TTC549 (cell line): Measurements from ENCODE around the gene TBC1D9.

Experiments
- FAIRE-seq: peaks from 2 replicates; lab custom pipeline; 2012; peaks lifted over from hg19 to GRCh38; lab: Jason Lieb, UNC

TBC1D9 gene

DNA sequence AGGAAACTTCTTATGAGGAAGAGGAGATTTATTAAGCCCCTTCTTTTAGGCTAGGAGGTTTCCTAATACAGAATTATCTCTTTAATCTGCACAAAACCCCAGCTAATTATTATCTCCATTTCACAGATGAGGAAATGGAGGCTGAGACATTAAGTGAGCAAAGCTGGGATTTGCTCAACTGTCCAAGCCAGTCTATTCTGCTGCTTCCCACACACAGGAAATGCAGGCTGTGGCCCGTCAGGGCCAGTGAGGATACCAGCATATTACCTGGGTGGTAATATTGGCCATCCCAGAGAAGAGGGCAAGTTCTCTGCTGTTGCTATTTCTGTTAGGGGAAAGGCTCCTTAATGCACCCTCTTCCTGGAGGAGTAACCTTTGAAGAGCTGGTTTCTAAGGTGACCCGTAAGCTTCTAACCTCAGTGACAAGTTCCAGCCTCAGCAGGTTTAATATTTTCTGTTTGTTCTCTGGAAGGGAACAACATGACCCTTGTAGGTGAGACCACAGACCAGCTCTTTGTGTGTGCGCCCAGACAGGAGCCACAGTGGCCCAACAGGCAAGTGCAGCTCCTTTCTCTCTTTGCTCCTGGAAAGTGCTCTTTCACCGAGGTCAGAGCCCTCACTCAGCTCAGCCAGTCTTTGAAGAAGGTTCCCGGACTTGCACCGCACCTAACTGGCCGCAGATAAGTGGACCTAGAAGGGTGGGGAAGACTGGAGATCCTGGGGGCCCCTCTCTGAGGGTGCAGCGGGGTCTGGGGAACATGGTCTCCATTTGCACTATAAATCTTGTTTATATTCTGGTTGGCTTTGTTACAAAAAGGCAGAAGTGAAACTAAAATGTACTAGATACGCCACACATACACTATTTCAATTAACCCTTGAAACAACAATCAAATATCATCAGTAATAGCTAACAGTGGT, 35.5 kb downstream of the TBC1D9 start:
- no peak for FAIRE-seq

GRCh38 chr4:140719686-140720085, 36.5 kb downstream of the TBC1D9 start:
- FAIRE-seq: no peak

- FAIRE-seq: no peak
Measured at GRCh38 chr4:140719022-140719421, 37.2 kb downstream of the TBC1D9 start.

DNA sequence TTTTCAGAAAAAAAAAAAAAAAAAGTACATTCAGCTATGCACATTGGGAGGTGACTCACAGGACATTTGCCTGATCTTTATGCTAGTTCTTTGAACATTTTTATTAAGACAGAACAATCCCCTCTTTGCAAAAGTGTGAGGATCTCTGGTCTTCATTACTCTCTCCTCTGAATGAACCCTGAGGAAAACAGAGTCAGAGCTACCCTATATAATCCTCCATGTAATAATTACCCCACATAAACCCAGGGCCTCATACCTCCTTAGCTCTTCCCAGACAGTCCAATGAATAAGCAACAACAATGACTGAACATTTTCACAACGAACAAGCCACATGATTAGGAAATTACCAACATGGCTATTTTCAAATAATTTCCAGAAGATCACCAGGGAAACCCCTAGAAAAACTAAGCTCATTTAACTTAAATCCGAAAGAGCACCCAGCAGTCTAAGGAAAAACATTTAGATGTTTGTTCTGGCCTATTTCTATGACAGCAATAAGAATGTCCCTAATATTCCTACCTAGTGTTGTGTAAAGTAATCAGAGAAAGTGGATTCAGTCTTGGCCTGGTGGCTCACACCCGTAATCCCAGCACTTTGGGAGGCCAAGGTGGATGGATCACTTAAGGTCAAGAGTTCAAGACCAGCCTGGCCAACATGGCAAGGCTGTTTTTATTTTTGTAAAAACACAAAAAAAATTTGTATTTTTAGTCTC, 37.8 kb downstream of the TBC1D9 start:
- no peak for FAIRE-seq

GRCh38 chr4:140717313-140717712, 38.9 kb downstream of the TBC1D9 start:
- FAIRE-seq: no peak

DNA sequence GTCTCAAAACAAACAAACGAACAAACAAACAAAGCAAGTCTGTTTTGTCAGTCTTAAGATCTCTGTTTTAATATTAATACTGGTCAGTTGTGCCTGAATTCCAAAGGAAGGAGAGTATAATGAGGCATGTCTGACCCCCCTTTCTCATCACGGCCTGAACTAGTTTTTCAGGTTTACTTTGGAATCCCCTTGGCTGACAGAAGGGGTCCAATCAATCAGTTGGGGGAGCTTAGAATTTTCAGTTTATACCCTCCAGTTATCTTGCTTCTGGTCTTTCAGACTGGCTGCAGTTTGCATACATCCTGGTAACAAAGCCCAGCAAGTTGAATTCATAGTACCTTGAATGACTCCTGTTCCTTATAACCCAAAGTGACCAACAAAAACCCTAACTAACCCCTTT, 41.1 kb downstream of the TBC1D9 start:
- no peak for FAIRE-seq

DNA sequence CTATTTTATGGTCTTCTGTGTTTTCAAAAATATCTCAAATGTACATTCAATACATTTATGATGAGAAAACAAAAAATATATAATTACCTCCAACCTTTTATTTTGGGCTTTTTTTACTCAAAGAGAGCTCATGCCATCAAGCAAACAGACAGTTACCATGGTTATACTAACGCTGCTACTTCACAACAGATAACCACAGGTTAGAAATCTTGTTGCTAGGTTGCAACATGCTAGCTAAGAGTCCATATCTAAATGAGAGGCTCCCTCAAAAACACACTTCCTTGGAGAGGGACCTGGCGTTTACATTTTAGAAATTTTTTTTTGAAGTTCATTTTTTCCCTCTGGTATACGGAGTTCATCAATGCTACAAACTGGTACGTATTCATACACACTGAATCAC, 44.3 kb downstream of the TBC1D9 start:
- FAIRE-seq: no peak

DNA sequence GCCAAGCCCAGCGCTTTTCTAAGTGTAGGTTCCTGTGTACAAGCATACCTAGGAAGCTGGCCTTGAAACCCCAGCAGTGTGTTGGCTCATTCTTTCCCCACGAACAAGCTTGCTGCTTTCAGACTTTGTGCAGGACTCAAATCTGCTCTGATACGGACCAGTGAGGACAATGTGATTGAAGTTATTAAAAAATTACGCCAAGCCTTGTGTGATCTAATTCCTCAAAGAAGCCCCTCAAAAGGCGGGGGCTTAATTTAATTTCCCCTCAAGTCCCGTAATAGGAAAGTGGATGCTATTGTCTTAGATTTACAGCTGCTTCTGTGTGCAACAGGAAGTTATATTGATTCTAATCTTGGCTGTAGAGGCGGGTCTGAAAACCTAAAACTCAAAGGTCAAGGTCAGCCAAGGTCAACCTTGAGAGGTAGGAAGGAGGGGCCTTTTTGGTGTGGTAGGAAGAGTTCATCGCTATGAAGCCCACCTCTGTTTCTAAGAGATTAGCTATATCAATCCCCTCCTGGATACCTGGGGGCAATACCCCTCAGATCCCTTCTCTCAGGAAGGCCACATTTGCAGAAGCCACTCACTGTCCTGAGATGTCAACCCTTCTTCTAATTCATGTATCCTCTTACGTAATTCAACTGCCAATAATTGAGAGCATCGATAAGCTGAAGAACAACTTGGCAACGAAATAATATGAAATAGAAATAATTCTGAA, 45.1 kb downstream of the TBC1D9 start:
- FAIRE-seq: no peak

DNA sequence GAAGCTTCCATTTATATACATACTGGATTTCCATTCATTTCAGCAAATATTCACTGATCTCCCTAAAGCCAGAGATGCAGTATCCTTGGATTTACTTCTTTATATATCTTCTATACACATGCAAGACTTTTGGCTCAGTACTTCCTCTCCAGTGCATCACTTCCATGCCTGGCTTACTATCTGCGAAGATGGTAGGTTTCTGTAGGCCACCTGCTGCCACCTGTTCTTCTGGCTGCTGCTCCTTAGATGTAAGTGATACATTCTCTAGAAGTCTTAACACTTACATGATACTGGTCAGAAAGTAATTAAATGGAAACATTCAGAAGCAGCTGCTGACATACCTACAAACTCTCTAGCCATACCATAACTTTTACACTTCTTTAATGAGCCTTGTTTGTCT, 48.9 kb downstream of the TBC1D9 start:
- FAIRE-seq: no peak

- FAIRE-seq: no peak
Measured at GRCh38 chr4:140706665-140707064, 49.5 kb downstream of the TBC1D9 start.

- no peak for FAIRE-seq
Measured at GRCh38 chr4:140706276-140706625, 49.9 kb downstream of the TBC1D9 start.

- FAIRE-seq: no peak
Measured at GRCh38 chr4:140705625-140706275, 50.4 kb downstream of the TBC1D9 start.

DNA sequence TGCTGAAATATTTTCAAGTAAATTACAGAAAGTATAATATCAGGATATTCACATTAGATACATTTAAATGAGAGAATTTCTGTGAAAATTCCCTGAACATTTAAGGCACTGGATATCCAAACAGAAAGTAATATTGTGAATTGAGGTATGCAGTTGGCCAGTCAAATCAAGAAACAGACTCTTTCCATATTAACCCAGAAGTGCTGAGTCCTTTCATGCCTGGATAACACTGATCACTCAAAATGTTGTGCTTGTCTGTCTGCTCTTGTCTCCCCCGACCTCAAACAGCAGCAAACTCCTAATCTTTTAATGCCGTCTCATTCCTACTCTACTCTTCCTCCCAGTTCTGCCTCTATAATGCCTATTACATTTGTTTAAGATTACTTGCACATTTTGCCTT, 51.2 kb downstream of the TBC1D9 start:
- no peak for FAIRE-seq

DNA sequence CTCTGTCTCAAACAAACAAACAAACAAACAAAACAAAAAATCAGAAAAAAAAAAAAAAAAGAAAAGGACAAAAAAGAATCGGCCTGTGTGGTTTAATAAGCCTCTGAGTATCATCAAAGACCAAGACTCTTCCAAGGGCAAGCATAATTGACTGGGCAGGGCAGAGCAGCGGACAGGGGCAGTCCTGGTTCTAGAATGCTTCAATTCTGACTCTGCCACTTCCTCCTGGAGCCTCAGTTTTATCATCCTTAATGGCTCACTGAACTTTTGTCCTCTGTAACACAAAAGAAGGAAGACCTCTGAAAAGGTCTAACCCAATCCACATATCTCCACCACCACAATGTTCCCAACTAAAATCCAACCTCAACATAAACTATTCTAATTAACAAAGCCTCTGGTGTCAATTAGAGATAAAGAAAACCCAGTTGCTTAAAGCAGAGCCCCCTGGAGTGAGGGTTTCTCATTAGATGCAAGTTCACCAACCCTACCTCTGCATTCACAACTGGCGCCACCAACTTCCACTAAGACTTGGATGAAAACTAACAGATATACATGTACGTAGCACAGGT, 51.7 kb downstream of the TBC1D9 start:
- FAIRE-seq: no peak

DNA sequence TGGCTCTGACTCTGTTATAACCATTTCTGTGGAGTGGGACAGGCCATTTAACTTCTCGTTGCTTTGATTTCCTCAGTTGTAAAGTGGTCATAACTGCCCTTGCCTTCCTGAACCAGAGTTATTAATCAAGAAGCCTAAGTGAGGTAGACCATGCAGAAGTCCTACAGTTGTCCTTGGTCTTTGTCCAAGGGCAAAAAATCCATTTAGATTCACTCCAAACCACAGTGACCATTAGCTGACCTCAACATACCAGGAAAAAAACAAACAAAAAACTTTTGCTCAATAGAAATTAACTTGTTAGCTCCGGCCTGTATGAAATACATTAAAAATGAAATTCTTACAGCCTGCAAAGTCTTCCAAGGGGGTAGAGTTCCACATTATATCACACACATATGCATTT, 52.7 kb downstream of the TBC1D9 start:
- FAIRE-seq: no peak

GRCh38 chr4:140702096-140702757, 54.0 kb downstream of the TBC1D9 start:
- FAIRE-seq: no peak

- no peak for FAIRE-seq
Measured at GRCh38 chr4:140701071-140701470, 55.1 kb downstream of the TBC1D9 start.

- FAIRE-seq: no peak
Measured at GRCh38 chr4:140697709-140698560, 58.2 kb downstream of the TBC1D9 start.

DNA sequence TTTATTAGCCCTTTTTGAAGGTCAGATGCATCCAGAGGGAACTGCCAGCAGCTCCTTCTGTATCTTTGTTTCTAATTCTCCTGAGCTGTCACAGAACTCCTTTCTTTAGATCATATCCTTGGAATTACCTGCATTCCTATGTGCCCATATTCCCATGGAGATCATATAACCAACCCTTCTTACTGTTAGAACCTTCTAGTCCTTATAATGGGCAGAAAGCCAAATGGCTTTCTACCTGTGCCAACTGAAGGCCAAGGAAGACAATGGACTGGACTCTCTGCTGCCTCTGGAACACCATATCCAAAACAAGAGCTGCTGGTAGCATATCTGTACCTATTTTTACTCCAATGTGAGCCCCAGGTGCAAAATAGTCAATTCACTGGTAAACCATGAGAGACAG, 60.7 kb downstream of the TBC1D9 start:
- FAIRE-seq: no peak

DNA sequence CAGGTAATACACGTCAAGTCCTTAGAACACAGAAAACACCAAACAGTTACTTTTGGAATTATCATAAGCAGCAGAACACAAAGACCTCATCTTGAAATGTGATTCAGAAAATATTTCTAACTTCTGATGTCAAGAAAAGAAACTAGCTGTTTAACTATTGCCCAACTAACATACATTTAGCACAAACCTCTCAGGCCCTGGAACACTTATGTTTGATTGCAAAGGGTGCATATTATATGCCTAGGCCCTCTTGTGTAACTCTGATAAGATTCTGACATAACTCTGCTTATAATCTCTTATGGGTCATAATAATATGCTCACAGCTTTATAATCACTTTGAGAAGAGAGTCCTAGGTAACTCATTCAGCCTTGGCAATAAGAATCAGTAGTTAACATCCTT, 62.6 kb downstream of the TBC1D9 start:
- FAIRE-seq: no peak

GRCh38 chr4:140691369-140691768, 64.8 kb downstream of the TBC1D9 start:
- no peak for FAIRE-seq
